Bone marrow (tissue), 2 donors: ENCODE data around the gene OOSP4A.
"Not testable (repeated sequence)": the region's sequence is repeated elsewhere in the genome, so short reads cannot be mapped to it uniquely, and the experiment has no call there.

Source experiments
- DNase-seq, 2 donors: peaks; one replicate each; lab custom pipeline; 2025; lab: John Stamatoyannopoulos, UW

Gene OOSP4A

DNA sequence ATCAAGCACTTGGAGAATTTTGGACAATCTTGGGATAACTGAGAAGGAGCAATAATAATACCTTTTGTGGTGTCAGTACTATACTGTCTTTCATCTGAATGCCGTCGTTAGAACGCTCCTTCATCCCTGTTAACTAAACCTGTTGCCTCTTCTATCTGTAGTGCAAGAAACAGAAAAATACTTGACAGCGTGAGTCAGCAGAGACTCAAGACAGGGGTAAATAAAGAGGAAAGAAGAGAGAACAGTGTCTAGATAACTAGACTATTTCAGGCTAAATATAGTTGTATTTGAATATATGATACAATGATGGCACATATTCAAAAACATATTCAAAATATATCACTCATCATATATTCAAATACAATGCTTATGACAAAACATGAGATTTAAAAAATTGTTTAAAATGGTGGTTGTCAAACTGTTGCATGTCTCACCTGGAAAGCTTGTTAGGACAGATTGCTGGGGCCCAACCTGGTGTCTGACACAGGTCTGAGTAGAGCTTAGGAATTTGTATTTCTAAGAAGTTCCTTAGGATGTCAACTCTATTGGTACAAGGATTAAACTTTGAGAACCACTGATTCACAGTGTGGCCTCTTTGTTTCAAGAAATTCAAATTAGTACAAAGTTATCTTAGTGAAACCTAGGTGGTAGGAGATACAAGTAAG lies 17.4 kb downstream of the OOSP4A start:
- DNase-seq = no peak

DNA sequence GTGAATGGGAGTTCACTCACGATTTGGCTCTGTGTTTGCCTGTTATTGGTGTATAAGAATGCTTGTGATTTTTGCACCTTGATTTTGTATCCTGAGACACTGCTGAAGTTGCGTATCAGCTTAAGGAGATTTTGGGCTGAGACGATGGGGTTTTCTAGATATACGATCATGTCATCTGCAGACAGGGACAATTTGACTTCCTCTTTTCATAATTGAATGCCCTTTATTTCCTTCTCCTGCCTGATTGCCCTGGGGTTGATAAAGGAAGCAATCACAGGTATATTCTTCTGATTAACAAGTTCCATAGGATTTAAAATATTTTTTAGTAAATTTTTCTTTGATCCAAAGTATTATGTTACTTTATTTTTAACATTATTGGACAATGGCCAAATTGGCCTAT lies 18.2 kb downstream of the OOSP4A start:
- DNase-seq = not testable (repeated sequence)

DNA sequence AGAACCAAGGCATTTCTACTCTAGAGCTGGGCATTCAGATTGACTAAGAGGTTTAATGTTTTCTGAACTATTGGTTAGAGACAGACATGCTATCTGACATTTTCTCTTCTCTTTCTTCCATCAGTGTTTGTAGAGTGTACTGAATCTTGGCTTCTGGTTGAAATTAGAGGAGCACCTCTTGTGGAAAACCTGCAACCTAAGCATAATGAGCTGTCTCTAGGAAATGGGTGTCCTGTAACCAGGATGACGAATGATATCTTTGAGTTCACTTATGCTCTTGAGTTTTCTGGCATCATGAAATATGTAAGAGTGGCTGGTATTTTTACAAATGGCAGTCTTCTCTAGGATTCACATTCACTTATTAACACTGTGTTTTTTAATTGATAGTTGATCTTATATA lies 19.4 kb downstream of the OOSP4A start:
- DNase-seq = no peak

DNA sequence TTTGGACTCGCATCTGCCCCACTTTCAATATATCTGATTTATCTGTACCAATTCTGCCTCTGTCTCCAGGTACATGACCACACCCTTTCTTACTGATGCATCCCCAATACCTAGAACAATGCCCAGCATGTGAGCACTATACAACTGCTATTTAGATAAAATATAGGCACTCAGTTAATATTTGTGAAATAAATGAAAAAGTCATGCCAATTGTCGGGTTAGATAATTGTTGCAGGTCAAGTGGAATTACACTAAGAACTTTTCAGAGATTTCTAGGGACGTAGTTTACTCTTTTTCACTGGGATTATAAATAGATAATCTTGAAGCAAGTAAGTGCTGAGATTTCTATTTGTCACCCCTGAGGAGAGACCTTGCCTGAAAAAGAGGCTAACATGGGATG lies 20.5 kb downstream of the OOSP4A start:
- DNase-seq = no peak

DNA sequence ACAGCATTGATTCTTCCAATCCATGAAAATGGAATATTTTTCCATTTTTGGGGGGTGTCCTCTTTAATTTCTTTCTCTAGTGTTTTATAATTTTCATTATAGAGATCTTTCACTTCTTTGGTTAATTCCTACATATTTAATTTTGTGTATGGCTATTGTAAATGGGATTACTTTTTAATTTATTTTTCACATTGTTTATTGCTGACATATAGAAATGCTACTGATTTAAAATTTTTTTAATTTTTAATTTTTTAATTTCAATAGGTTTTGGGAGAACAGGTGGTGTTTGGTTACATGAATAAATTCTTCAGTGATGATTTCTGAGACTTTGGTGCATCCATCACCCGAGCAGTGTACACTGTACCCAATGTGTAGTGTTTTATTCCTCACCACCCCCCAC lies 26.6 kb downstream of the OOSP4A start:
- no peak for DNase-seq

DNA sequence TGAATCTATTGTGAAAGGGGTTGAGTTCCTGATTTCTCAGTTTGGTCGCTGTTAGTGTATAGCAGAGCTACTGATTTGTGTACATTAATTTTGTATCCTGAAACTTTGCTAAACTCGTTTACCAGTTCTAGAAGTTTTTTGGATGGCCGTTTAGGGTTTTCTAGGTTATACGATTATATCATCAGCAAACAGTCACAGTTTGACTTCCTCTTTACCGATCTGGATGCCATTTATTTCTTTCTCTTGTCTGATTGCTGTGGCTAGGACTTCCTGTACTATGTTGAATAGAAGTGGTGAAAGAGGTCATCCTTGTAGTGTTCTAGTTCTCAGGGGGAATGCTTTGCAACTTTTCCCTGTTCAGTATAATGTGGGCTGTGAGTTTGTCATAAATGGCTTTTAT lies 28.6 kb downstream of the OOSP4A start:
- no peak for DNase-seq

DNA sequence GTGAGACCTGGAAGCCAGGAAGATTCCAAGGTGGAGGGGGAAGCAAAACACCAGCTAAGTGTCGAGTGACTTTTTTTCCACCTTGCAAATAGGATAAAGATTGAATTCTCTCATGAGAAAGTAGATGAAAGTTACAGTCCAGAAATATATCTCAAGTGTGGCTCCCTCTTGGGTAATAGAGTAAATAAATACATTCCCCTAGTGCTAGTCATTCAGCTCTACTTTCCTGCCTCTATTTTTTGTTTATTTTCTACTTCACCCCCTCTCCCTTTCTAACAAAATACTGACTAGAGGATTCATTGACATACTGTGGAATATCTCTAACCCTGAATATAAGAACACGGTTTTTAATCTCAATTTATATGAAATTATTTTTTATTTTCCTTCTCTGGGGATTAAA lies 34.0 kb downstream of the OOSP4A start:
- DNase-seq = no peak

DNA sequence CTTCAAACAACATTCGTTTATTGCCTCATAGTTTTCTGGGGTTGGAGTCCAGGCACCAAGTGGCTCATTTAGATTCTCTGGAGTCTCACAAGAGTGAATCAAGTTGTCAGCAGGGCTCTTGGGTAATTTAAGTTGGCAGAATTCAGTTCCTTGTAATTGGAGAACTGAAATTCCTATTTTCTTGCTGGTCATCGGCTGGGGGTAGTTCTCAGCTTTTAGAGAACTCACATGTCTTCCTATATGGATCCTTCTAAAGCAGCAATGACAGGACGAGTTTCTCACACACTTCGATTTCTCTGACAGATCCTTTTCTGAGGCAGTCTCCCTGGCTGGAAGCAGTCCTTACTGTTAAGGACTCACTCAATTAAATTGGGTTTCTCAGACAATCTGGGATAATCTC lies 35.9 kb downstream of the OOSP4A start:
- no peak for DNase-seq

DNA sequence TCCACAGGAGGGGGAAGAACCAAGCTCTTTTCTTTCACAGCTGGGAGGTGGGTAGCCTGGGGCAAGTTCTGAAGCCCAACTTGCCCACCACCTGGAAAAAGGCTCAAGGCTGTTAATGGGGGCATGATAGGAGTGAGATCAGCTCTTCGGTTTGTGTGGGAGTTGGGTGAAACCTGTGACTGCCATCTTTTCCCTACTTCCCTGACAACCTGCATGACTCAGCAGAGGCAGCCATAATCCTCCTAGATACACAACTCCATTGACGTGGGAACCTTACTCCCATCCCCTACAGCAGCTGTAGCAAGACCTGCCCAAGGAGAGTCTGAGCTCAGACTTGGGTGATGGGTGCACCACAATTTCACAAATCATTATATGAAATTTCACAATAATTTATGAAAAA lies 39.9 kb downstream of the OOSP4A start:
- DNase-seq = no peak

DNA sequence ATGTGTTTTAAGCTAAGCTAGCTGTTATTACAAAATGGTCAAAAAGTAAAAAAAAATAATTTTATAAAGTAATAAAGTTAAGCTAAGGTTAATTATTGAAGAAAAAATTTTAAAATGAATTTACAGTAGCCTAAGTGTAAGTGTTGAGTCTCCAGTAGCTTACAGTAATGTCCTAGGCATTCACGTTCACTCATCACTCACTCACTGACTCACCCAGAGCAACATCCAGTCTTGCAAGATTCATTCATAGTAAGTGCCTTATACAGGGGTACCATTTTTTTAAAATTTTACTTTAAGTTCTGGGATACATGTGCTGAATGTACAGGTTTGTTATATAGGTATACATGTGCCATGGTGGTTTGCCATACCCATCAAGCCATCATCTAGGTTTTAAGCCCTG lies 41.5 kb downstream of the OOSP4A start:
- DNase-seq = no peak

DNA sequence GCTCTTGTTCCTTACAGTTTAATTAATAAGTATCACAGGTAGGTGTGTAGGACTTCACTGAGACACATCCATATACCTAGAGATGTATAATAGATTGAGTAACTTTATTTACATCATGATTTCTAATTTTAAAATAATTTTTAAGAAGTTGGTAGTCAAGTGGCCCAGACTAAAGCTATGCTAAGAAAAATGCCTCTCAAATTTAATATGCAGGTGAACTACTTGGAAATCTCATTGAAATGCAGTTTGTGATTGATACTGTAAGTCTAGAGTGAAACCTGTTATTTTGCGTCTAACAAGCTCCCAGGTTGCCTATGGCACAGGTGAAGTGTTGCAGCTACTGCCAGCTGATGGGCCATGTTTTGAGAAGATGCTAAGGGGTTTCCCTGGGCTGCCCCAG lies 53.0 kb downstream of the OOSP4A start, which contains the start of gene OOSP4B:
Gene OOSP4B, plus strand, starts transcription at position 301 of the 400 bp plus-strand sequence.
- no peak for DNase-seq

DNA sequence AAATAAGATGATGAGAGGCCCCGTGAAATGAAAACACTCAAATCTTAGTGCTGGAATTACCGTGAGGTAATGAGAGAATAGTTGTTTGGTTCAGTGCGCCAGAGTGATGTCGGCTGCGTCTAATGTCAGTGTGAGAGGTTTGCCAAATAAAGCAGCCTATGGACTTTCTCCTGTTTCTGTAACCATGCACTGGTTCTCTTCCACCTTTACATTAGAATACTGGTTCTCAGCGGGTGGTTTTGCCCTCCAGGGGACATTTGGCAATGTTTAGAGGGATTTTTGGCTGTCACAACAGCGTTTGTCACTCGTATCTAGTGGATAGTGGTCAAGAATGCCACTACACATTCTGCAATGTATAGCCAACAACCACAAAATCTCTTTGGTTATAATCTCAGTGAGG lies 54.2 kb downstream of the OOSP4A start:
- DNase-seq = no peak
